Kidney epithelial cell (primary cell): ENCODE data around the gene SGSM2. TPM values are rescaled to one million over a fixed set of nuclear protein-coding genes. Genes with fewer than 3 reads are reported as not detected.
A peak's percentile ranks its signal among the peaks of the same experiment; 100 is the strongest.

Experiments used
- DNase-seq: peaks from one replicate; pipeline ENCODE4 v3.0.0-alpha.2; 2010; ENCODE audit warnings: low read depth
- H3K27me3 ChIP-seq: 2 replicates; pipeline ENCODE4 v1.6.0; 2011; ENCODE audit warnings: low read length; ENCODE audit not compliant: control insufficient read depth, insufficient read depth
- H3K36me3 ChIP-seq: 2 replicates; pipeline ENCODE4 v1.5.1; 2011; ENCODE audit warnings: low read length; ENCODE audit not compliant: control insufficient read depth, insufficient read depth
- H3K4me3 ChIP-seq: 2 replicates; pipeline ENCODE4 v1.5.1; 2011; ENCODE audit warnings: low read depth, mild to moderate bottlenecking, control low read depth, low read length
- CTCF ChIP-seq: IDR thresholded peaks from 2 replicates; pipeline ENCODE4 v1.5.1; 2011; ENCODE audit warnings: mild to moderate bottlenecking, moderate library complexity, low read length, control low read depth, inconsistent platforms; ENCODE audit not compliant: insufficient read depth, poor library complexity, severe bottlenecking
- total RNA-seq: library from RNA; depleted of rRNA; stranded (reverse); fragments of >200 nt; gene quantifications from 2 replicates; pipeline ENCODE4 v1.2.3, GENCODE V29; 2015

The SGSM2 gene
- total RNA-seq: 24.7 and 49.4 TPM in 2 replicates

GRCh38 chr17:2336852-2337543, at the start of gene SGSM2:
Gene SGSM2, plus strand, starts transcription at chr17:2337501. Its CDS starts 188 bp downstream, at chr17:2337689.
- TF ChIP-seq CTCF: no peak
- DNase-seq: no peak
- peaks cover 1% of the 10 kb centered on the region for H3K36me3 ChIP-seq
- peak within 1 kb of the TSS; percentile 84 for H3K4me3 ChIP-seq
- H3K27me3 ChIP-seq: no peaks in the 10 kb centered on the region

- no peak for TF ChIP-seq CTCF
- H3K27me3 ChIP-seq: no peaks in the 10 kb centered on the region
- H3K4me3 ChIP-seq: no peak overlapping the region
- H3K36me3 ChIP-seq: no peaks in the 10 kb centered on the region
- no peak for DNase-seq
These were observed 47.3 kb upstream of the SGSM2 start for GRCh38 chr17:2289878-2290478.

GRCh38 chr17:2292100-2292499, 45.2 kb upstream of the SGSM2 start:
- Histone ChIP-seq H3K36me3 (no peaks in the 10 kb centered on the region), H3K4me3 (no peak overlapping the region), H3K27me3 (no peaks in the 10 kb centered on the region)
- no peak for TF ChIP-seq CTCF
- DNase-seq: no peak

- H3K27me3 ChIP-seq: no peaks in the 10 kb centered on the region
- TF ChIP-seq CTCF: no peak
- DNase-seq: no peak
- no peaks in the 10 kb centered on the region for H3K36me3 ChIP-seq
- H3K4me3 ChIP-seq: no peak overlapping the region
These were observed 41.7 kb upstream of the SGSM2 start for GRCh38 chr17:2295575-2295974.

- Histone ChIP-seq H3K36me3 (no peaks in the 10 kb centered on the region), H3K27me3 (no peaks in the 10 kb centered on the region), H3K4me3 (no peak overlapping the region)
- no peak for TF ChIP-seq CTCF
- DNase-seq: no peak
These were observed 40.3 kb upstream of the SGSM2 start for GRCh38 chr17:2297023-2297422.
